Stomach (tissue), 9 donors: ENCODE data around the gene TMEM245. TPM values are rescaled to one million over a fixed set of nuclear protein-coding genes. Genes with fewer than 3 reads are reported as not detected.

ENCODE experiments used
- DNase-seq, 2 donors: peaks; one replicate each; pipeline versions ENCODE4 v3.0.0 to v3.0.0-alpha.2; 2013 to 2019
- H3K27ac ChIP-seq, 5 donors: fragments of 200-600 bp in 4 of 5; sonication (generic) in 4 of 5; one replicate each; pipeline ENCODE4 v1.5.1; 2013 to 2019; ENCODE audit warnings: mild to moderate bottlenecking in 1 of 5, moderate library complexity in 1 of 5
- H3K27me3 ChIP-seq, 3 donors: fragments of 200-600 bp; sonication (generic); one replicate each; pipeline ENCODE4 v1.5.1; 2017 to 2019; ENCODE audit warnings: mixed run types in 1 of 3
- H3K36me3 ChIP-seq, 4 donors: fragments of 200-600 bp; sonication (generic); 1 replicate in 3 of 4; 2 replicates in 1 of 4; pipeline ENCODE4 v1.5.1; 2016 to 2019
- H3K4me1 ChIP-seq, 4 donors: fragments of 200-600 bp; sonication (generic); one replicate each; pipeline ENCODE4 v1.5.1; 2016 to 2019
- H3K4me3 ChIP-seq, 4 donors: fragments of 200-600 bp; sonication (generic) in 3 of 4; one replicate each; pipeline ENCODE4 v1.5.1; 2016 to 2019; ENCODE audit warnings: mild to moderate bottlenecking in 1 of 4
- H3K9me3 ChIP-seq, 4 donors: fragments of 200-600 bp; sonication (generic); one replicate each; pipeline ENCODE4 v1.5.1; 2016 to 2019
- CTCF ChIP-seq, 7 experiments: fragments of 450-650 bp in 4 of 7; fragments of 200-600 bp in 3 of 7; sonication (generic) in 3 of 7; IDR thresholded peaks; one replicate each; pipeline ENCODE4 v1.5.1; 2016 to 2019; ENCODE audit warnings: antibody characterized with exemption in 7 of 7, control low read depth in 2 of 7, mild to moderate bottlenecking in 1 of 7
- EP300 ChIP-seq: sonication (generic); formaldehyde crosslinking; IDR thresholded peaks from one replicate; pipeline ENCODE4 v1.6.1; 2017; ENCODE audit warnings: antibody characterized with exemption
- POLR2A ChIP-seq, 4 donors: fragments of 450-650 bp; IDR thresholded peaks; one replicate each; pipeline ENCODE4 v1.6.1; 2016; ENCODE audit warnings: antibody characterized with exemption in 4 of 4, control low read depth in 2 of 4, mild to moderate bottlenecking in 1 of 4, moderate library complexity in 1 of 4
- POLR2AphosphoS5 ChIP-seq, 3 donors: sonication (generic); formaldehyde crosslinking; IDR thresholded peaks; one replicate each; pipeline ENCODE4 v1.6.1; 2016; ENCODE audit warnings: antibody characterized with exemption in 3 of 3
- WGBS, 5 donors: extraction: QIAGEN DNeasy Blood & Tissue Kit in 3 of 5; methylation state at CpG; one replicate each; pipeline versions ENCODE4 v1.1.5 to v1.1.7; 2013 to 2018; 5-methylcytosine and 5-hydroxymethylcytosine counted together
- intact Hi-C: fragments of 100-400 bp; cut with DNase I; formaldehyde crosslinking; loops from one replicate; pipeline ENCODE4 v1.15.1; 2023; ENCODE audit warnings: low total_unique reads
- polyA plus RNA-seq, 3 donors: library from polyadenylated mRNA; stranded (reverse); fragments of 200-250 nt; gene quantifications; one replicate each; pipeline ENCODE4 v1.2.3, GENCODE V29; 2013
- total RNA-seq, 5 donors: library from RNA; depleted of rRNA; stranded (reverse); fragments of >200 nt; gene quantifications; one replicate each; pipeline versions ENCODE4 v1.1.0 to v1.2.3, GENCODE V29; 2014 to 2016
- donor health status: healthy with polysubstance abuse.
- donor health status: Bipolar disorder and iron deficiency.
- donor health status: healthy.

The TMEM245 gene
- total and polyA plus RNA-seq, 8 donors: 4.0 to 107 (median 35.5) TPM

- 87 to 98% (median 97%) methylated on average over 4 of the region's 4 CpGs for WGBS, 5 donors
- Histone ChIP-seq H3K9me3 (no peaks in the 10 kb centered on the region), H3K4me3 (no peak overlapping the region), H3K27me3 (no peaks in the 10 kb centered on the region), H3K36me3 (peaks cover 15 to 44% (median 37%) of the 10 kb centered on the region in 4 donors), H3K27ac (no peak overlapping the region), H3K4me1 (peaks cover 11 to 43% (median 26%) of the 10 kb centered on the region in 4 donors)
- no peak for DNase-seq
- intact Hi-C loops: no loop called here
- TF ChIP-seq CTCF (IDR thresholded peaks at IDR 0.05) (no peak), EP300 (no peak), POLR2AphosphoS5 (IDR thresholded peaks at IDR 0.05) (no peak), POLR2A (IDR thresholded peaks at IDR 0.05) (no peak)
Observed at GRCh38 chr9:109030426-109030825, 89.3 kb downstream of the TMEM245 start.

GRCh38 chr9:109028457-109028856 is 91.3 kb downstream of the TMEM245 start:
- peaks cover 8 to 31% (median 24%) of the 10 kb centered on the region in 4 donors for H3K36me3 ChIP-seq
- 96 to 99% (median 97%) methylated on average over 4 of the region's 4 CpGs for WGBS, 5 donors
- H3K27ac ChIP-seq: no peak overlapping the region
- DNase-seq: no peak
- TF ChIP-seq CTCF (IDR thresholded peaks at IDR 0.05): no peak
- no peak for TF ChIP-seq EP300
- no peak for TF ChIP-seq POLR2AphosphoS5 (IDR thresholded peaks at IDR 0.05)
- no peaks in the 10 kb centered on the region for H3K9me3 ChIP-seq
- peaks cover 11 to 34% (median 23%) of the 10 kb centered on the region in 4 donors for H3K4me1 ChIP-seq
- intact Hi-C loops: no loop called here
- no peaks in the 10 kb centered on the region for H3K27me3 ChIP-seq
- H3K4me3 ChIP-seq: no peak overlapping the region

GRCh38 chr9:109027176-109027575 is 92.6 kb downstream of the TMEM245 start:
- intact Hi-C loops: no loop called here
- no peaks in the 10 kb centered on the region for H3K27me3 ChIP-seq
- no peaks in the 10 kb centered on the region for H3K9me3 ChIP-seq
- TF ChIP-seq POLR2AphosphoS5 (IDR thresholded peaks at IDR 0.05) (no peak), CTCF (IDR thresholded peaks at IDR 0.05) (no peak), POLR2A (IDR thresholded peaks at IDR 0.05) (no peak), EP300 (no peak)
- peaks cover 3 to 18% (median 13%) of the 10 kb centered on the region in 4 donors for H3K36me3 ChIP-seq
- peaks cover 11 to 43% (median 29%) of the 10 kb centered on the region in 4 donors for H3K4me1 ChIP-seq
- H3K4me3 ChIP-seq: no peak overlapping the region
- H3K27ac ChIP-seq: peak overlapping the region in 3 of 5 donors; percentile 36 to 73 (median 54)
- 24 to 45% (median 28%) methylated on average over 2 of the region's 2 CpGs for WGBS, 5 donors
- DNase-seq: peak in 1 of 2 donors; percentile 60

GRCh38 chr9:109026306-109026705 is 93.4 kb downstream of the TMEM245 start:
- peaks cover under 1 to 9% (median 7%) of the 10 kb centered on the region in 4 donors for H3K36me3 ChIP-seq
- intact Hi-C loops: no loop called here
- DNase-seq: no peak
- TF ChIP-seq POLR2AphosphoS5 (IDR thresholded peaks at IDR 0.05) (no peak), CTCF (IDR thresholded peaks at IDR 0.05) (no peak), EP300 (no peak)
- no peaks in the 10 kb centered on the region for H3K27me3 ChIP-seq
- no peak overlapping the region for H3K4me3 ChIP-seq
- H3K4me1 ChIP-seq: peaks cover 11 to 43% (median 29%) of the 10 kb centered on the region in 4 donors
- WGBS, 5 donors: 85 to 94% (median 91%) methylated on average over 7 of the region's 7 CpGs
- no peaks in the 10 kb centered on the region for H3K9me3 ChIP-seq
- peak overlapping the region in 2 of 5 donors; percentile 54 to 73 for H3K27ac ChIP-seq
